Activated T-cell treated with anti-CD3 and anti-CD28 coated beads, Interleukin-2, amount 50 U/mL, for 24 hours (primary cell): ENCODE data around the gene ARPIN.
"Not testable (repeated sequence)": the region's sequence is repeated elsewhere in the genome, so short reads cannot be mapped to it uniquely, and the experiment has no call there.

ENCODE experiments used
- DNase-seq: peaks from one replicate; pipeline ENCODE4 v3.0.0-alpha.2; 2020
- H3K27ac Mint-ChIP-seq: 2 replicates; pipeline ENCODE4 v1.8.0; 2020; ENCODE audit warnings: mild to moderate bottlenecking, mixed read lengths
- H3K27me3 Mint-ChIP-seq: 2 replicates; pipeline ENCODE4 v1.8.0; 2020; ENCODE audit warnings: mixed read lengths
- H3K36me3 Mint-ChIP-seq: 2 replicates; pipeline ENCODE4 v1.8.0; 2020; ENCODE audit warnings: low read depth, mixed read lengths
- H3K4me1 Mint-ChIP-seq: 2 replicates; pipeline ENCODE4 v1.8.0; 2020; ENCODE audit warnings: low read depth, mixed read lengths
- H3K4me3 Mint-ChIP-seq: 2 replicates; pipeline ENCODE4 v1.8.0; 2020; ENCODE audit warnings: mild to moderate bottlenecking, moderate library complexity, mixed read lengths
- H3K9me3 Mint-ChIP-seq: 2 replicates; pipeline ENCODE4 v1.8.0; 2020; ENCODE audit warnings: mixed read lengths

ARPIN gene

DNA sequence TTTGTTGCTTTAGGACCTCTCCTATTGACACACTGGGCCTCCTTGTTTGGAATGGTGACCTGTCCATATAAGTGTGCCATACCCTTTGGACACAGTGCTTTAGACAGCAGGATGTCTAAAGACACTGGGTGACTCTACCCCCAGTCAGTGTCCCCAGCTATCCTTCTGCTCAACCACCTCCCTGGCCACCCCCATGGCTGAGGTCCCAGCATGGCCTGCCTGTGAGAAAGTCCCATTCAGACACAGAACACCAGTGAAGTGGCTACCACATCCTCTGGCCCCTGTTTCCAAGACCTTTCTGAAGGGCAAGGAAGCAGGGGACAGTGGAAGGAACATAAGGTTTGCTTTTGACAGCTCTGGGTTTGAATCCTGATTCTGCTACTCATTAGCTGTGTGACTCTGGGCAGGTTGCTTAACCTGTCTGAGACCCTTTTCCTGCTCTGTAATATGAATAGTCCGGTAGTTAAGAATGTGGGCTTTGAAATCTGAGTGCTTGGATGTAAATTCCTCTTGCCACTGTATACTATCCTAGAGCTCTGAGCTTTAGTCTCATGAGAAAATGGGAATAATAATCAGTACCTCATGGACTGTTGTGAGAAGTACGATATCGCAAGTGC is 12.7 kb downstream of the ARPIN start:
- Mint-ChIP-seq H3K4me1 (peaks cover 23% of the 10 kb centered on the region), H3K4me3 (no peak overlapping the region), H3K27me3 (no peaks in the 10 kb centered on the region), H3K9me3 (no peaks in the 10 kb centered on the region), H3K27ac (no peak overlapping the region), H3K36me3 (no peaks in the 10 kb centered on the region)
- DNase-seq, result no peak

DNA sequence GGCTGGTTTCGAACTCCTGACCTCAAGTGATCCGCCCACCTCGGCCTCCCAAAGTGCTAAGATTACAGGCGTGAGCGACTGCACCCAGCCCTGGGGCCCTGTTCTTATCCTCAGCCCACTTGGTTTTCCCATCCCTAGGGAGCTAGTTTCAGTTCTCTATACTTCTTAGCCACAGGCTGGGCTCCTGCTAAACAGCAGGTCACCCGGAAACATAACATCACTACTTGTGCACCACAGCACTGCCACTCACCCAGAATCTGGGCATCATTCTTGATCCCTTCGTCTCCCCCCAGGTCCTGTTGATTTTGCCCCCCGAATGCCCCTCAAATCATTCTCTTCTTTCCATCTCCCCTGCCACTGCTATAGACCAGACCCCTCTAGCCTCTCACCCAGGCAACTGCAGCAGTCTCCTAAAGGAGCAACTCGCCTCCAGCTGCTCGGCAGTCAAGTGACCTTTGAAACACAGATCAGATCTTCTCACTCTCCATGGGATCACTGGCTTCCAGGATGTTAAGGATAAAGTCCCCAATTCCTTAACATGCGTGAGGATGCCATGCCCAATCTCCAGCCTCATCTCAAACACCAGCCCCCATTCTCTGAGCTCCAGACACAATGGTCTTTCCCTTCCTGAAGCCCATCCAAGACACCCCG is 13.3 kb downstream of the ARPIN start:
- H3K27me3 Mint-ChIP-seq, result no peaks in the 10 kb centered on the region
- H3K4me3 Mint-ChIP-seq, result no peak overlapping the region
- DNase-seq, result no peak
- peaks cover 28% of the 10 kb centered on the region for H3K4me1 Mint-ChIP-seq
- no peaks in the 10 kb centered on the region for H3K9me3 Mint-ChIP-seq
- peaks cover under 1% of the 10 kb centered on the region for H3K36me3 Mint-ChIP-seq
- H3K27ac Mint-ChIP-seq, result no peak overlapping the region

DNA sequence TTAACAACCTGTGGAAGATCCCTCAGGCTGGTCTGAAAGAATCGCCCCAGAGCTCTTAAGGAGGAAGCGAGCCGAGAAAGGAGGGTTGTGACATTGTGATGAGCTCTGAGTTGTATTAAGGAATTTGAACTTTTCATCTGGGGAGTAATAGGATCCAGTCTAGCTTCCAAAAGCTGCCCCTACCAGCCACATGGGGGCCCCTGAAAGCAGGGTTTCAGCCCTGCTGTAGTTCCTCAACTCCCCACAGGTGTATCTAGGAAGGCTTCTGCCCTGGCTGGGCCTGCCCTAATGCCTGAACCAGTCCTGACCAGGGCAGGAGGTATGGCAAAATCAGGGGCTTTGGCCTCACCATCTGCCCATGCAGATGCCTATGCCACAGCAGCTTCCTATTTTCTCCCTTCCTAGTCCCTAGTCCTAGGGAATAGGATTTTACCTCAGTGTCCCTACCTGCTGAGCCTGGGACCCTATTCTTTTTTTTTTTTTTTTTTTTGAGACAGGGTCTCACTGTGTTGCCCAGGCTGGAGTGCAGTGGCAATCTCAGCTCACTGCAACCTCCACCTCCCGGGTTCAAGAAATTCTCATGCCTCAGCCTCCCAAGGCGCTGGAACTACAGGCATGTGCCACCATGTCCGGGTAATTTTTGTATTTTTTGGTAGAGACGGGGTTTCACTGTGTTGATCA is 14.0 kb downstream of the ARPIN start:
- Mint-ChIP-seq H3K36me3 (peaks cover 6% of the 10 kb centered on the region), H3K4me1 (peaks cover 31% of the 10 kb centered on the region), H3K27me3 (no peaks in the 10 kb centered on the region), H3K27ac (no peak overlapping the region), H3K9me3 (no peaks in the 10 kb centered on the region), H3K4me3 (no peak overlapping the region)
- peak; percentile 45 for DNase-seq

DNA sequence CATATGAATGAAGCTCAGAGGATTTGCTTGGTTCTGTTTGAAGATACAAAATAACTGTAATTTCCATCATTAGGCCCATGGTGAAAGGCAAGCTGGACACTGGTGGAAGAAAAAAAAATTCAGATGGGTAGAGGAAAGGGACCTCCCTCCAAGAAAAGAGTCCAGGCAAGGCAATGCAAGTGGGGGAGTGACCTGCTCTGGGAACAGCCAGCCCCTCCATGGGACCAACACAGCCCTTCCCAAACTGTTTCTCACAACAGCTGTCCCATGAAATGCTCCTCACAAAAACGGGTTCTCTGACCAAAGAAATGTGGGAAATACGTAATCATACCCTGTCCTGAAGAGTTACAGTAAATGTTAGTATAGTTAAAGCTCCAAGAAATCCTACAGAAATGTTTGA is 14.6 kb downstream of the ARPIN start:
- peaks cover 35% of the 10 kb centered on the region for H3K4me1 Mint-ChIP-seq
- no peaks in the 10 kb centered on the region for H3K9me3 Mint-ChIP-seq
- no peaks in the 10 kb centered on the region for H3K27me3 Mint-ChIP-seq
- DNase-seq, result no peak
- no peak overlapping the region for H3K4me3 Mint-ChIP-seq
- peaks cover 12% of the 10 kb centered on the region for H3K36me3 Mint-ChIP-seq
- no peak overlapping the region for H3K27ac Mint-ChIP-seq

DNA sequence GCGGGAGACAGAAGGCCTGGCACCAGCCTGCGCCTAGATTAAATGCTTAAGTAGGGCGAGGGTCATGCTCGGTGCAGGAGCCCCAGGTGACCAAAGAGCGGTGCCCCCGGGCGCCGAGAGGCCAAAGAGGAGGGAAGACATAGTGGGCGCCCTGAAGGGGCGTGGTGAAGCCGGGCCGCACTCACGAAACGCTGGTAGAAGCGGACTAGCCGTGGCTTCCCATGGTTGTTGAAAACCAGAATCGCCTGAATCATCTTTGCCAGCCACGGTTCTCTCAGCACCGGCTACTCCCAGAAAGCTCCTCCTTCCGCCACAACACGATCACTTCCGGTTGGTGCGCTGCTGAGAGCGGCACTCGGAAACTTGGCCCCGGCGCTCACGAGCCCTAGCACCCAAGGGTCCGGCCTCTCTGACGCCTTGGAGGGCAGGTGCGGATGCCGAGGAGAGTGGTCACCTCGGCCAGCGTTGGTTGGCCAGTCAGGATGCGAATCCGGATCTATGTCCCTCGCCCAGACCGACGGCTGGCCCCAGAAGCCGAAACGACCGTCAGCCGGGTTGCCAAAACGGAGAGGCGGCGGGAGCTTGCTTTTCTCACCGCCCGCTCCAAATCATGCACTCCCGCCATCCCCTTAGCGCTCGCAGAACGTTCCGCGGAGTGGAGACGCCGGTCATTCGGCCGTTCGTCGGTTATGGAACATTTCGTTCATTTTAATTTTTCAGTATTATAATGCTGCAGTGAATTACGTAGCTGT is 18.9 kb downstream of the ARPIN start, which contains the start of gene AP3S2:
Gene AP3S2 (minus strand): TSS at position 299 of the 752 bp plus-strand sequence. CDS start 45 bp downstream, at position 254.
- Mint-ChIP-seq H3K27me3 (no peaks in the 10 kb centered on the region), H3K4me1 (peaks cover 63% of the 10 kb centered on the region), H3K9me3 (no peaks in the 10 kb centered on the region), H3K36me3 (peaks cover 21% of the 10 kb centered on the region), H3K4me3 (peak within 1 kb of the TSS; percentile 97), H3K27ac (peak within 1 kb of the TSS; percentile 98)
- DNase-seq, result peak; percentile 94

DNA sequence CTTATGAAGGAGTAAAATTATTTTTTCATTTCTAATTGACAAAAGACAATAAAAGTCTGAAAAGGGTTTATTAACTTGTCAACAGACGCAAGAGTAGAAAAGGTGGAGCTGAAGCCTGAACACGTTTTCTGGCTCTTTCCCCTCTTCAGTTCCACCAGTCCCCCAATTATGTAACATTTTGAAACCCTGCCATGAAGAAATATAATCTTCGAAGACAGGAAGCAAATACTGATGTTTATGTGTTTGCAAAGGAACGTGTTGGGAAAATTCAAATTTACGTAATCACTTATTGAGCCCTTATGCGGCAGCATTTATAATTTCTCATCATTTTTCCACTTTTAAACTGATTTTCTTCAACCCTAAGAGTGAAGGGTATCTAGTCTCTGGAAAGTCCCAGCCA is 19.7 kb downstream of the ARPIN start:
- DNase-seq, result no peak
- H3K27ac Mint-ChIP-seq, result peak overlapping the region; percentile 98
- peak overlapping the region; percentile 97 for H3K4me3 Mint-ChIP-seq
- no peaks in the 10 kb centered on the region for H3K27me3 Mint-ChIP-seq
- H3K4me1 Mint-ChIP-seq, result peaks cover 60% of the 10 kb centered on the region
- no peaks in the 10 kb centered on the region for H3K9me3 Mint-ChIP-seq
- peaks cover 30% of the 10 kb centered on the region for H3K36me3 Mint-ChIP-seq

DNA sequence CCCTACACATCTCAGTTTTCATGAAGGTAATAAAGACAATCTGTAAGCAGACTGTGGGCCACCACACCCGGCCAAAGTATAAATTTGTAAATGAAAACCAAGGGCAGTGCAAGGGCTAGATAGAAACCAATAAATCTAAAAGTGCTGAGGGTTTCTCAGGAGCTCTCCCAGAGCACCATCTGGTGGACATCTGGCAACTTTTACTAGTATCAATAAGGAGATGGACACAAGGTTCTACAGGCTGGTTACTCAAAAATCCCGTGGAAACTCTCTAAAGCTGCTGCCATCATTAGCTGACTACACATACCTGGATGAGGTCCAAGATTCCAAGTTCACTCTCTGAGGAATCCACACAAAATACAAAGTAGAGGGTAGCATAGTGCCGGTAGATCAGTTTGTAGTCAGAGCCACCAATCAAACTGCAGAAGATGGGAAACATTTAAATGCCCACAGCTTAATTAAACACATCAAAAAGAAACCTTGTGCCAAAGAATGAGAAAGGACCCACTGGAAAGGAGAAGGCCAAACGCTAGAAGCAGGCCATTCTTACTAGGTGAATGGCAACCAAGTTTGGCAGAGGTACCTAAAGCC is 24.4 kb downstream of the ARPIN start:
- Mint-ChIP-seq H3K27ac (peak overlapping the region; percentile 0), H3K36me3 (peaks cover 42% of the 10 kb centered on the region), H3K27me3 (no peaks in the 10 kb centered on the region), H3K4me3 (no peak overlapping the region), H3K9me3 (no peaks in the 10 kb centered on the region), H3K4me1 (peaks cover 29% of the 10 kb centered on the region)
- DNase-seq, result no peak

DNA sequence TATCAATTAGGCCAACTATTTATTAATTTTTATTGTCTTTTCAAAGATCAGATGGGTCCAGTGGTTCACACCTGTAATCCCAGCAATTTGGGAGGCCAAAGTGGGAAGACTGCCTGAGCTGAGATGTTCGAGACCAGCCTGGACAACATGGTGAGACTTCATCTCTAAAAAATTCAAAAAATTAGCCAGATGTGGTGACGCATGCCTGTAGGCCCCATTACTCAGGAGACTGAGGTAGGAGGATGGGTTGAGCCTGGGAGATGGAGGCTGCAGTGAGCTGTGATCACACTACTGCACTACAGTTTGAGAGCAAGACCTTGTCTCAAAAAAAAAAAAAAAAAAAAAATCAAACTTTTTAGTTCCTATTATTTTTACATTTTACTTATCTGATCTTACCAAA is 27.1 kb downstream of the ARPIN start:
- Mint-ChIP-seq H3K4me1 (peaks cover 11% of the 10 kb centered on the region), H3K27me3 (no peaks in the 10 kb centered on the region), H3K36me3 (peaks cover 54% of the 10 kb centered on the region), H3K4me3 (no peak overlapping the region), H3K9me3 (no peaks in the 10 kb centered on the region), H3K27ac (no peak overlapping the region)
- DNase-seq, result no peak

DNA sequence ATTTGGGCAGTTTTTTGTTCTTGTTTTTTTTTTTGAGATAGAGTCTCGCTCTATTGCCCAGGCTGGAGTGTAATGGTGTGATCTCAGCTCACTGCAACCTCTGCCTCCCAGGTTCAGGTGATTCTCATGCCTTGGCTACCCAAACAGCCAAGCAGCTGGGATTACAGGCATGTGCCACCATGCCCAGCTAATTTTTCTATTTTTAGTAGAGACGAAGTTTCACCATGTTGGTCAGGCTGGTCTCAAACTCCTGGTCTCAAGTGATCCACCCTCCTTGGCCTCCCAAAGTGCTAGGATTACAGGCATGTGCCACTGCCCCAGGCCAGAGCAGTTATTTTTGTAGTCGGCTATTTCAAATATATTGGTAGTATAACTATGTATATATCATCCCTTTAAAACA is 27.6 kb downstream of the ARPIN start:
- not testable (repeated sequence) for DNase-seq, H3K4me1 Mint-ChIP-seq, H3K27me3 Mint-ChIP-seq, H3K4me3 Mint-ChIP-seq, H3K9me3 Mint-ChIP-seq
- H3K27ac Mint-ChIP-seq, result peak overlapping the region; percentile 4
- H3K36me3 Mint-ChIP-seq, result peaks cover 54% of the 10 kb centered on the region

DNA sequence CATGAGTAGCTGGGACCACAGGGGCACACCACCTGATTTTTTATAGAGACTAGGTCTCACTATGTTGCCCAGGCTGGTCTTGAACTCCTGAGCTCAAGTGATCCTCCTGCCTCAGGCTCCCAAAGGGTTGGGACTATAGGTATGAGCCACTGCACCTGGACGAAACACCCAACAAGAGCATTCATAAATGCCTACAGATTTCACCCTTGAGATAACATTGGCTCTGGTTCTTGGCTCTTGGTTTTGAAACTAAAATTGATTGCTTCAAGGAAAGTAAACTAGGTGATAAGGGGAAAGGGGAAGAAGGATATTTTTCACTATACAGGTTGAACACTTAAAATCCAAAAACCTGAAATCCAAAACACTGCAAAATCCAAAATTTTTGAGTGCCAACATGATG is 29.2 kb downstream of the ARPIN start:
- no peak overlapping the region for H3K4me3 Mint-ChIP-seq
- peaks cover 49% of the 10 kb centered on the region for H3K36me3 Mint-ChIP-seq
- H3K27ac Mint-ChIP-seq, result no peak overlapping the region
- no peak for DNase-seq
- no peaks in the 10 kb centered on the region for H3K9me3 Mint-ChIP-seq
- H3K4me1 Mint-ChIP-seq, result peaks cover 2% of the 10 kb centered on the region
- no peaks in the 10 kb centered on the region for H3K27me3 Mint-ChIP-seq

DNA sequence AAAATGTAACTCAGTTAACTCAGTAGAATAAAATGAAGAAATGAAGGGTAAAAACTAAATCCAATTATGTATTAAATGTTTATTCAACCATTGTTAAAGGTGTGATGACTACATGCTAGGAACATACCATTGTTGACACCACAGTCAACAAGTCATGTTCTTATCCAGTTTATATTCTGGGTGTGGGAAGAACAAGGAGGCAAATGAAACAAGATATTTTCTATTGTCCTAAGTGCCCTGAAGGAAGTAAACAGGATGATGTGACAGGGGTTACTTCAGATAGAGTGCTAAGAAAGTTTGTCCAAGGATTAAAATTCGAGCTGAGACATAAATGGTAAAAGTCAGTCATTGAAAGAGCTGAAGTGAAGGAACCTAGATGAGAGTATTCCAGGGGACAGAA is 32.0 kb downstream of the ARPIN start:
- Mint-ChIP-seq H3K27ac (no peak overlapping the region), H3K36me3 (peaks cover 53% of the 10 kb centered on the region), H3K27me3 (no peaks in the 10 kb centered on the region), H3K9me3 (no peaks in the 10 kb centered on the region), H3K4me1 (peaks cover 2% of the 10 kb centered on the region), H3K4me3 (no peak overlapping the region)
- no peak for DNase-seq

DNA sequence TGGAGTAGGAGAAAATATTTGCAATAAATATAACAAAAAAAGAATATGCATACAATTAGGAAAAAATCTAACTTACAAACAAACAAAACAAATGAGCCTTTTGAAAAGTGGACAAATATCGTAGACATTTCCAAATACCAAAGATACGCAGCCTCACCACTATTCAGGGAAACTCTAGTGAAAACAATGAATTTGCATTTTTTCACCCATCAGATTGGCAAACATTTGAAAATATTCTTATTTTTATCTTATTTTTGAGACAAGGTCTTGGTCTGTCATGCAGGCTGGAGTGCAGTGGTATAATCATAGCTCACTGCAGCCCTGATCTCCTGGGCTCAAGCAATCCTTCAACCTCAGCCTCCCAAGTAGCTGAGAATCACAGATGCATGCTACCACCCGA is 34.4 kb downstream of the ARPIN start:
- peaks cover 44% of the 10 kb centered on the region for H3K36me3 Mint-ChIP-seq
- peaks cover 7% of the 10 kb centered on the region for H3K4me1 Mint-ChIP-seq

DNA sequence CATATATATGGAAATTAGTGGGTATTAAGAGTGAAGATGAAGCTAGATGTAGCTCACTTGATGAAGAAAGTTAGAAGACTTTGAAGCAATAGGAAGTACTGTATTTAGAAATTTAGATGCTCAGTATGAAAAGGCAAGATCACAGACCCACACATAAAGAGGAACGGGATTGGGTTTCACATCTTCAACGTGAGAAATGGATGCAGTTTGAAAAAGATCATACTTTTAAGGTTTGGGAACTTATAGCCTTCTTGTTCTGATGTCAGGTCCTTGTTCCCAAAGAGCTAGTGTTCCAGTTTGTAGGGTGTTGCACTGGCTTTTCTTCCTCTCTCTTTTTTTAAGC is 35.7 kb downstream of the ARPIN start:
- Mint-ChIP-seq H3K27me3 (no peaks in the 10 kb centered on the region), H3K4me1 (peaks cover 7% of the 10 kb centered on the region), H3K27ac (no peak overlapping the region), H3K36me3 (peaks cover 44% of the 10 kb centered on the region), H3K9me3 (no peaks in the 10 kb centered on the region), H3K4me3 (no peak overlapping the region)
- DNase-seq, result no peak

More for the DNA sequence above, 34.4 kb downstream of the ARPIN start:
- Mint-ChIP-seq H3K27ac (no peak overlapping the region), H3K4me3 (no peak overlapping the region), H3K9me3 (no peaks in the 10 kb centered on the region), H3K27me3 (no peaks in the 10 kb centered on the region)
- DNase-seq, result no peak

DNA sequence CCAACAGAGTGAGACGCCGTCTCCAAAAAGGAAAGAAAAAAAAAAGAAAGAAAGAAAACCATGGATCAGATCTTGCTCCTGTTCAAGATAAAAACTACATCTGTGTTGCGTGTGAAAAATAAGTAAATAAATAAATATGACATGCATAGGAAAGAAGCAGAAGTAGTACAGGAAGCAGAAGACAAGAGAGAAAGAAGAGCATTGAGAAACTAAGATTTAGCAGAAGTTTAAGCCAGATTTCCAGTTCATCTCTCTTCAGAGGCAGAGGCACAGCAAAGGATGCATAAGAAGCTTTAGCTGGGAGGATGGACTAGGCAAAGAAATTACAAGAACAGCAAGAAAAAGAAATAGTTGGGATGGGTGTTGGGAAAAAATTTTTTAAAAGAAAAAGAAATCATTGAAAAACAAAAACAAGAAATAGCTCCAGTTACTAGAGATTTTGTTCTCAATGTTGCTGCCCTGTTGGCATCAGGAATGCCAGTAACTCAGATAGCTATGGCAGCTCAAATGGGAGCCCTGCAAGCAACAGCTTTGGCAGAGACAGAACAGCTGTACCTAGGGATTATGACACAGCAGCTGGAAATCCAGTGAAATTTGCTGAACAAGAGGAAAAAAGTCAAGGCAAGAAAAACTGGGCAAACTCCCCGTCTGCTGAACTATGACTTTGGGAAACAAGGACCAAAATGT is 36.2 kb downstream of the ARPIN start:
- peaks cover 45% of the 10 kb centered on the region for H3K36me3 Mint-ChIP-seq
- no peaks in the 10 kb centered on the region for H3K27me3 Mint-ChIP-seq
- H3K4me1 Mint-ChIP-seq, result peaks cover 7% of the 10 kb centered on the region
- no peak overlapping the region for H3K4me3 Mint-ChIP-seq
- no peak overlapping the region for H3K27ac Mint-ChIP-seq
- H3K9me3 Mint-ChIP-seq, result no peaks in the 10 kb centered on the region
- DNase-seq, result no peak
